BJ (cell line): ENCODE results near the gene HBA2. TPM values are rescaled to one million over a fixed set of nuclear protein-coding genes. Genes with fewer than 3 reads are reported as not detected.
"Not testable (repeated sequence)": the region's sequence is repeated elsewhere in the genome, so short reads cannot be mapped to it uniquely, and the experiment has no call there.

Source experiments
- CTCF ChIA-PET: fragments of 350-600 bp; formaldehyde crosslinking; extraction: SDS; loops from one replicate; lab custom pipeline; 2021; ENCODE audit warnings: antibody characterized with exemption, inconsistent platforms; lab: Yijun Ruan, JAX
- POLR2A ChIA-PET: fragments of 300-600 bp; sonication (Branson Sonifier 250); formaldehyde crosslinking; extraction: SDS; loops from one replicate; lab custom pipeline; 2021; ENCODE audit warnings: antibody characterized with exemption; lab: Charles Lee
- DNase-seq: peaks from one replicate; pipeline ENCODE4 v3.0.0-alpha.2; 2011; ENCODE audit warnings: low read depth
- H3K27me3 ChIP-seq: 2 replicates; pipeline ENCODE4 v1.6.0; 2011; ENCODE audit warnings: low read length; ENCODE audit not compliant: control insufficient read depth, insufficient read depth
- H3K36me3 ChIP-seq: 2 replicates; pipeline ENCODE4 v1.5.1; 2011; ENCODE audit warnings: low read length; ENCODE audit not compliant: control insufficient read depth, insufficient read depth
- H3K4me3 ChIP-seq: 2 replicates; pipeline ENCODE4 v1.5.1; 2011; ENCODE audit warnings: low read depth, mild to moderate bottlenecking, control low read depth, low read length
- polyA plus RNA-seq: library from polyadenylated mRNA; depleted of rRNA; stranded (reverse); fragments of >200 nt; gene quantifications from 2 replicates; pipeline ENCODE4 v1.2.3, GENCODE V29; 2011
- TF ChIP-seq, protein P1 (sequence below): IDR thresholded peaks from 2 replicates; pipeline ENCODE4 v1.5.1; 2011; ENCODE audit warnings: low read depth, mild to moderate bottlenecking, control low read depth, inconsistent platforms, low read length, moderate library complexity; ENCODE audit not compliant: insufficient read depth

HBA2 gene
- polyA plus RNA-seq, 1 experiment: 0.17 TPM

DNA sequence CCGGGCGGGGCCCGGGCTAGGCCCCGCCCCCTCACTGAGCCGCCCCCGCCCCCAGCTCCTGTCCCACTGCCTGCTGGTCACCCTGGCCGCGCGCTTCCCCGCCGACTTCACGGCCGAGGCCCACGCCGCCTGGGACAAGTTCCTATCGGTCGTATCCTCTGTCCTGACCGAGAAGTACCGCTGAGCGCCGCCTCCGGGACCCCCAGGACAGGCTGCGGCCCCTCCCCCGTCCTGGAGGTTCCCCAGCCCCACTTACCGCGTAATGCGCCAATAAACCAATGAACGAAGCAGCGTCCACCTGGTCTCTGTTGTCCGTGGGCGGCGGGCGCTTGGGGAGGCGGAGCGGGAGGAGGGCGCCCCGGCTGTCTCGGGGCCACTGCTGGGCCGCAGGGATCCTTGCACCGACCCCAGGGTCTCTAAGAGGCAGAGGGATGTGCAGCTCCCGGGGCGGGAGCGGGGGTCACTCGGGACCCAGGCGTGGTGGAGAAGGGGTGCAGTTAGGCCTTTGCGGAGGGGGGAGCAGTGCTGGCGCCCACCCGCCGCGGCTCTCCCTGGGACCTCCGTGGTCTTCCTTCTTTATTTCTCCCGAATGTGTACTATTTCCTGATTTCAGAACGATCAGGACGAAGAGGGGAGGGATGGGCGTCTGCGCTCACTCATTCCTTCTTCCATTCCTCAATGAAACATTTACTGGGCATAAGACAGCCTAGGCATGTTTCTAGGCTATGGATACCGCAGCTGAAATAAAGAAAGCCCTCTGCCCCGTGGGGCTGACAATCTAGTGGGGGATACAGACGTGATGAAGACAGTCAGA is 18.3 kb upstream of the HBA2 start:
- TF ChIP-seq, protein P1, sequence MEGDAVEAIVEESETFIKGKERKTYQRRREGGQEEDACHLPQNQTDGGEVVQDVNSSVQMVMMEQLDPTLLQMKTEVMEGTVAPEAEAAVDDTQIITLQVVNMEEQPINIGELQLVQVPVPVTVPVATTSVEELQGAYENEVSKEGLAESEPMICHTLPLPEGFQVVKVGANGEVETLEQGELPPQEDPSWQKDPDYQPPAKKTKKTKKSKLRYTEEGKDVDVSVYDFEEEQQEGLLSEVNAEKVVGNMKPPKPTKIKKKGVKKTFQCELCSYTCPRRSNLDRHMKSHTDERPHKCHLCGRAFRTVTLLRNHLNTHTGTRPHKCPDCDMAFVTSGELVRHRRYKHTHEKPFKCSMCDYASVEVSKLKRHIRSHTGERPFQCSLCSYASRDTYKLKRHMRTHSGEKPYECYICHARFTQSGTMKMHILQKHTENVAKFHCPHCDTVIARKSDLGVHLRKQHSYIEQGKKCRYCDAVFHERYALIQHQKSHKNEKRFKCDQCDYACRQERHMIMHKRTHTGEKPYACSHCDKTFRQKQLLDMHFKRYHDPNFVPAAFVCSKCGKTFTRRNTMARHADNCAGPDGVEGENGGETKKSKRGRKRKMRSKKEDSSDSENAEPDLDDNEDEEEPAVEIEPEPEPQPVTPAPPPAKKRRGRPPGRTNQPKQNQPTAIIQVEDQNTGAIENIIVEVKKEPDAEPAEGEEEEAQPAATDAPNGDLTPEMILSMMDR: no peak
- no peaks in the 10 kb centered on the region for H3K36me3 ChIP-seq
- peak overlapping the region; percentile 46 for H3K4me3 ChIP-seq
- DNase-seq: no peak
- peaks cover 2% of the 10 kb centered on the region for H3K27me3 ChIP-seq
- CTCF ChIA-PET: no interaction called here
- POLR2A ChIA-PET: no interaction called here

DNA sequence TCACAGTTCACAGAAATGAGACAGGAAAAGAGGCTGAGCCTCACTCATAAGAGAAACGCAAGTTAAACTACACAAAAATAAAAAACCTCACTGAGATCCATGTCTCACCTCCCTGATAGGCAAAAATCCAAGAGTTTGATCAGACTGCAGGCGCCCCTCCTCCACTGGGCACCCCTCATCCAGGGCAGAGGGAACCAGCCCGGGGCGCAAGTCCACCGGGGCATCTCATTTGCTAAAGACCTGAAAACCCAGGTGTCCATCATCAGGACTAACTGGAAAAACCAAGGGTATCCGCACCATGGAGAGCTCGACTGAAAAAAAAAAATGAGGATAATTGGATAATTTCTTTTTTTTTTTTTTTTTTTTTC is 17.7 kb upstream of the HBA2 start:
- TF ChIP-seq, protein P1: no peak
- H3K27me3 ChIP-seq: peaks cover 2% of the 10 kb centered on the region
- ChIA-PET CTCF (interaction anchor here (1.6 kb wide), 1 partner anchor 48 kb away, joined by 4 read pairs; no protein-coding TSS in a partner anchor), POLR2A (no interaction called here)
- H3K4me3 ChIP-seq: no peak overlapping the region
- no peak for DNase-seq
- H3K36me3 ChIP-seq: no peaks in the 10 kb centered on the region

DNA sequence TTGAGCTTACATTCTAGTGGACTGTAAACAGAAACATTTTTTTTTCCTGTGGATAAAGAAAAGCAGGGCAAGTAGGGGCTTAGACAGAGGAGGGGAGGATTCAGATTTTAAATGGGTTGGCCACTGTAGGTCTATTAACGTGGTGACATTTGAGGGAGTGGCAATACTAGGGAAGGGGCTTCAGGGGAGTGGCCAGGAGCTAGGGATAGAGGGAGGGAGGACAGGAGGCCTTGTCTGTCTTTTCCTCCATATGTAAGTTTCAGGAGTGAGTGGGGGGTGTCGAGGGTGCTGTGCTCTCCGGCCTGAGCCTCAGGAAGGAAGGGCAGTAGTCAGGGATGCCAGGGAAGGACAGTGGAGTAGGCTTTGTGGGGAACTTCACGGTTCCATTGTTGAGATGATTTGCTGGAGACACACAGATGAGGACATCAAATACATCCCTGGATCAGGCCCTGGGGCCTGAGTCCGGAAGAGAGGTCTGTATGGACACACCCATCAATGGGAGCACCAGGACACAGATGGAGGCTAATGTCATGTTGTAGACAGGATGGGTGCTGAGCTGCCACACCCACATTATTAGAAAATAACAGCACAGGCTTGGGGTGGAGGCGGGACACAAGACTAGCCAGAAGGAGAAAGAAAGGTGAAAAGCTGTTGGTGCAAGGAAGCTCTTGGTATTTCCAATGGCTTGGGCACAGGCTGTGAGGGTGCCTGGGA is 13.4 kb upstream of the HBA2 start:
- Histone ChIP-seq H3K4me3 (no peak overlapping the region), H3K27me3 (peaks cover 2% of the 10 kb centered on the region), H3K36me3 (no peaks in the 10 kb centered on the region)
- CTCF ChIA-PET: no interaction called here
- POLR2A ChIA-PET: no interaction called here
- DNase-seq: no peak
- TF ChIP-seq, protein P1: no peak

DNA sequence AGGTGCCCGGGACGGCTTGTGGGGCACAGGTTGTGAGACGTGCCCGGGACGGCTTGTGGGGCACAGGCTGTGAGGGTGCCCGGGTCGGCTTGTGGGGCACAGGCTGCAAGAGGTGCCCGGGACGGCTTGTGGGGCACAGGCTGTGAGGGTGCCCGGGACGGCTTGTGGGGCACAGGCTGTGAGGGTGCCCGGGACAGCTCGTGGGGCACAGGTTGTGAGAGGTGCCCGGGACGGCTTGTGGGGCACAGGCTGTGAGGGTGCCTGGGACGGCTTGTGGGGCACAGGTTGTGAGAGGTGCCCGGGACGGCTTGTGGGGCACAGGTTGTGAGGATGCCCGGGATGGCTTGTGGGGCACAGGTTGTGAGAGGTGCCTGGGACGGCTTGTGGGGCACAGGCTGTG is 12.4 kb upstream of the HBA2 start:
- H3K36me3 ChIP-seq, H3K27me3 ChIP-seq, H3K4me3 ChIP-seq, DNase-seq, CTCF ChIA-PET, POLR2A ChIA-PET: not testable (repeated sequence)

DNA sequence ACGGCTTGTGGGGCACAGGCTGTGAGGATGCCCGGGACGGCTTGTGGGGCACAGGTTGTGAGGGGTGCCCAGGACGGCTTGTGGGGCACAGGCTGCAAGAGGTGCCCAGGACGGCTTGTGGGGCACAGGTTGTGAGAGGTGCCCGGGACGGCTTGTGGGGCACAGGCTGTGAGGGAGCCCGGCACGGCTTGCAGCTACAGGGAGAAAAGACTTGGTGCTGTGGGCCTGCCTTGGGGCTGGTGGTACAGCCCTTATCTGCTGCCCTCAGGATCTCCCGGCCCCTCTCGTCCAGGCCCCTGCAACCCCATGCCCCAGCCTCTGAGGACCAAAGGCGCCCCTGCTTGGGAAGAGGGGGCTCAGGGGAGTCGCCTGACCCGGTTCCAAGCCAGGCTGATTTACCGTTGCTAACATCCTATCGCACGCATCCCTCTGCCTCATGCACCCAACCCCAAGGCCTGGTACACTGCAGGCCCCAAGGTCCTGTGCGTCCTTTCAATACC is 11.9 kb upstream of the HBA2 start:
- TF ChIP-seq, protein P1: no peak
- H3K4me3 ChIP-seq: no peak overlapping the region
- DNase-seq: no peak
- no peaks in the 10 kb centered on the region for H3K36me3 ChIP-seq
- ChIA-PET POLR2A (no interaction called here), CTCF (no interaction called here)
- H3K27me3 ChIP-seq: peaks cover 9% of the 10 kb centered on the region
